C4-2B (cell line): ENCODE data around the gene LAIR2.

Source experiments
- ZFX ChIP-seq: fragments of 450-650 bp; IDR thresholded peaks from 2 replicates; pipeline ENCODE4 v1.6.1; 2017
- TF ChIP-seq, protein P1 (sequence below): fragments of 450-650 bp; conservative IDR thresholded peaks from 2 replicates; pipeline ENCODE4 v1.5.1; 2017; ENCODE audit warnings: mild to moderate bottlenecking

DNA sequence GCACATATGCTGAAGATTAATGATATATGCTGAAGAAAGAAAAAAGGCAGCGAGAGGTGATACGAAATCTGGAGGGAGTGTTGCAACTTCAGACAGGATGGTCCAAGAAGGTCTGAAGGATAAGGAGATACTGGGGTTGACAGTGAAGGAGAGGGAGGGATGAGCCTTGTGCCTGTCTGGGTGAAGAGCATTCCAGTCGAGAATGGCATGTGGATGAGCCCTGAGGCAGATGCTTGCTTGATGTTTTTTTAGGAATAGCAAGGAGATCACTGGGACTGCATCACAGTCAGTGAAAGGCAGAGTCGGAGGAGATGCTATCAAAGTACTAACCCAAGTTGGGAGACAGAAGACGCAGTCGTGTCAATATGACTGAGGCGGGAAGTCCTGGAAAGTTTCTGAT is 13.3 kb upstream of the LAIR2 start:
- TF ChIP-seq, protein P1, sequence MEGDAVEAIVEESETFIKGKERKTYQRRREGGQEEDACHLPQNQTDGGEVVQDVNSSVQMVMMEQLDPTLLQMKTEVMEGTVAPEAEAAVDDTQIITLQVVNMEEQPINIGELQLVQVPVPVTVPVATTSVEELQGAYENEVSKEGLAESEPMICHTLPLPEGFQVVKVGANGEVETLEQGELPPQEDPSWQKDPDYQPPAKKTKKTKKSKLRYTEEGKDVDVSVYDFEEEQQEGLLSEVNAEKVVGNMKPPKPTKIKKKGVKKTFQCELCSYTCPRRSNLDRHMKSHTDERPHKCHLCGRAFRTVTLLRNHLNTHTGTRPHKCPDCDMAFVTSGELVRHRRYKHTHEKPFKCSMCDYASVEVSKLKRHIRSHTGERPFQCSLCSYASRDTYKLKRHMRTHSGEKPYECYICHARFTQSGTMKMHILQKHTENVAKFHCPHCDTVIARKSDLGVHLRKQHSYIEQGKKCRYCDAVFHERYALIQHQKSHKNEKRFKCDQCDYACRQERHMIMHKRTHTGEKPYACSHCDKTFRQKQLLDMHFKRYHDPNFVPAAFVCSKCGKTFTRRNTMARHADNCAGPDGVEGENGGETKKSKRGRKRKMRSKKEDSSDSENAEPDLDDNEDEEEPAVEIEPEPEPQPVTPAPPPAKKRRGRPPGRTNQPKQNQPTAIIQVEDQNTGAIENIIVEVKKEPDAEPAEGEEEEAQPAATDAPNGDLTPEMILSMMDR = no peak
- no peak for TF ChIP-seq ZFX
